ENCODE measurements around the gene ESPNL.

GRCh38 chr2:238125127-238125885 lies 25.2 kb downstream of the ESPNL start:
- no peak for TF ChIP-seq GATA2 (IDR thresholded peaks at IDR 0.05; ENCODE audit: low read depth, low read length)
- TF ChIP-seq GATA3 (IDR thresholded peaks at IDR 0.05; ENCODE audit: low read depth, low read length) = no peak
